OCI-LY1 (cell line): ENCODE data around the gene CACNG1.

Experiments used
- H2AFZ ChIP-seq: fragments of 200-600 bp; sonication (generic), shearing (Covaris generic); 2 replicates; pipeline ENCODE4 v1.6.0; 2014; ENCODE audit warnings: antibody characterized with exemption, mild to moderate bottlenecking, low read length
- H3F3A ChIP-seq: fragments of 200-600 bp; sonication (generic), shearing (Covaris generic); 2 replicates; pipeline ENCODE4 v1.6.0; 2014; ENCODE audit warnings: mild to moderate bottlenecking, antibody characterized with exemption, low read length, moderate library complexity; ENCODE audit not compliant: insufficient read depth
- H3K27ac ChIP-seq: fragments of 200-600 bp; sonication (generic); 2 replicates; pipeline ENCODE4 v1.5.1; 2014; ENCODE audit warnings: low read length, mixed run types, mild to moderate bottlenecking, low read depth; ENCODE audit not compliant: poor library complexity, severe bottlenecking
- H3K27me3 ChIP-seq: fragments of 200-600 bp; sonication (generic); 2 replicates; pipeline ENCODE4 v1.6.0; 2014; ENCODE audit warnings: antibody characterized with exemption, mild to moderate bottlenecking, low read length, moderate library complexity; ENCODE audit not compliant: insufficient read depth
- H3K36me3 ChIP-seq: fragments of 200-600 bp; sonication (generic); 2 replicates; pipeline ENCODE4 v1.6.1; 2014; ENCODE audit warnings: mild to moderate bottlenecking, antibody characterized with exemption, low read length, moderate library complexity, mixed read lengths; ENCODE audit not compliant: insufficient read depth
- H3K4me1 ChIP-seq: fragments of 200-600 bp; sonication (generic); 2 replicates; pipeline ENCODE4 v1.5.1; 2014; ENCODE audit warnings: mild to moderate bottlenecking, low read length, moderate library complexity; ENCODE audit not compliant: insufficient read depth, severe bottlenecking
- H3K4me2 ChIP-seq: fragments of 200-600 bp; sonication (generic), shearing (Covaris generic); 2 replicates; pipeline ENCODE4 v1.6.1; 2014; ENCODE audit warnings: low read length
- H3K4me3 ChIP-seq: fragments of 200-600 bp; sonication (generic); 2 replicates; pipeline ENCODE4 v1.5.1; 2014; ENCODE audit warnings: low read length, low read depth, mild to moderate bottlenecking, mixed read lengths; ENCODE audit not compliant: poor library complexity, severe bottlenecking
- H3K79me2 ChIP-seq: fragments of 200-600 bp; shearing (Covaris generic); 2 replicates; pipeline ENCODE4 v1.6.1; 2016; ENCODE audit warnings: mixed run types, low read length, mixed read lengths; ENCODE audit not compliant: insufficient read depth
- H3K9ac ChIP-seq: fragments of 200-600 bp; sonication (generic), shearing (Covaris generic); 2 replicates; pipeline ENCODE4 v1.6.1; 2014; ENCODE audit warnings: mild to moderate bottlenecking, low read length, mixed read lengths
- H3K9me2 ChIP-seq: fragments of 200-600 bp; sonication (generic), shearing (Covaris generic); 2 replicates; pipeline ENCODE4 v1.6.1; 2014; ENCODE audit warnings: low read depth, mild to moderate bottlenecking, low read length, mixed read lengths
- H3K9me3 ChIP-seq: fragments of 200-600 bp; shearing (Covaris generic); 2 replicates; pipeline ENCODE4 v1.6.1; 2014; ENCODE audit warnings: low read length, mixed read lengths
- H4K20me1 ChIP-seq: fragments of 200-600 bp; sonication (generic), shearing (Covaris generic); 2 replicates; pipeline ENCODE4 v1.6.0; 2016; ENCODE audit warnings: mild to moderate bottlenecking, low read length; ENCODE audit not compliant: insufficient read depth
- CTCF ChIP-seq: fragments of 200-600 bp; sonication (generic), shearing (Covaris generic); IDR thresholded peaks from 2 replicates; pipeline ENCODE4 v1.5.1; 2017; ENCODE audit warnings: mild to moderate bottlenecking, antibody characterized with exemption, low read length, moderate library complexity, mixed read lengths
- EZH2 ChIP-seq: fragments of 200-600 bp; sonication (generic), shearing (Covaris generic); IDR thresholded peaks from 2 replicates; pipeline ENCODE4 v1.8.0; 2017; ENCODE audit warnings: borderline replicate concordance, mixed run types, mild to moderate bottlenecking, antibody characterized with exemption, low read length, moderate library complexity, mixed read lengths

The CACNG1 gene

GRCh38 chr17:67017910-67018309, 26.4 kb upstream of the CACNG1 start:
- no peaks in the 10 kb centered on the region for H3K27me3 ChIP-seq
- H3K4me2 ChIP-seq, result no peak overlapping the region
- no peaks in the 10 kb centered on the region for H3K79me2 ChIP-seq
- no peaks in the 10 kb centered on the region for H3K9me3 ChIP-seq
- H3K4me3 ChIP-seq, result no peak overlapping the region
- no peaks in the 10 kb centered on the region for H4K20me1 ChIP-seq
- H2AFZ ChIP-seq, result no peak overlapping the region
- H3K4me1 ChIP-seq, result no peaks in the 10 kb centered on the region
- no peaks in the 10 kb centered on the region for H3K9me2 ChIP-seq
- H3K27ac ChIP-seq, result no peak overlapping the region
- no peaks in the 10 kb centered on the region for H3K36me3 ChIP-seq
- TF ChIP-seq CTCF, result no peak
- TF ChIP-seq EZH2, result no peak
- no peak overlapping the region for H3K9ac ChIP-seq
- H3F3A ChIP-seq, result no peaks in the 10 kb centered on the region

- Histone ChIP-seq H2AFZ (no peak overlapping the region), H3K27ac (no peak overlapping the region), H3K9ac (no peak overlapping the region), H3K4me1 (no peaks in the 10 kb centered on the region), H3K4me3 (no peak overlapping the region), H3K9me3 (no peaks in the 10 kb centered on the region), H3K9me2 (no peaks in the 10 kb centered on the region), H3F3A (no peaks in the 10 kb centered on the region), H4K20me1 (no peaks in the 10 kb centered on the region), H3K4me2 (no peak overlapping the region), H3K79me2 (no peaks in the 10 kb centered on the region), H3K27me3 (no peaks in the 10 kb centered on the region), H3K36me3 (no peaks in the 10 kb centered on the region)
- no peak for TF ChIP-seq EZH2
- TF ChIP-seq CTCF, result no peak
Measured at GRCh38 chr17:67018471-67019434, 25.6 kb upstream of the CACNG1 start.

DNA sequence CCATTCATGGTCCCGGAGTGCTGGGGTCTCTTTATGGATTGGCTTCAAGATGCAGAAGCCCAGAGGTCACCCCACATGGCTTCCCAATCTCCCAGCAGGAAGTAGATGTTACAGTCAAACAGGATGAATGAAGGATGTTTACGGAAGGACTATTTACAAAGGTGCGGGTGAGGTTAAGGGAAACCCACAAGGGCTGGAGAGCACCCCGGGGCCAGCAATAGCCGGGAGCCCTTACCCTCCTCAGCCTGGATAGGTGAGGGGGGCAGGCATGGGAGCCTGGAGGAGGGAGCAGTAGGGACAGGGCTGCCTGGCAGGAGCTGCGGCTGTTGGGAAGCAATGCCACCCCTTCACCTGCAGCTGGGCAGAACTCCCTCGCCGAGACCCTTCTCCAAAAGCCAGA, 24.5 kb upstream of the CACNG1 start:
- H2AFZ ChIP-seq, result no peak overlapping the region
- H3K4me3 ChIP-seq, result no peak overlapping the region
- no peaks in the 10 kb centered on the region for H3F3A ChIP-seq
- H3K79me2 ChIP-seq, result no peaks in the 10 kb centered on the region
- no peaks in the 10 kb centered on the region for H3K4me1 ChIP-seq
- TF ChIP-seq EZH2, result no peak
- TF ChIP-seq CTCF, result no peak
- H3K27me3 ChIP-seq, result no peaks in the 10 kb centered on the region
- H3K9me2 ChIP-seq, result no peaks in the 10 kb centered on the region
- H4K20me1 ChIP-seq, result no peaks in the 10 kb centered on the region
- no peaks in the 10 kb centered on the region for H3K36me3 ChIP-seq
- no peak overlapping the region for H3K4me2 ChIP-seq
- no peaks in the 10 kb centered on the region for H3K9me3 ChIP-seq
- H3K9ac ChIP-seq, result no peak overlapping the region
- H3K27ac ChIP-seq, result no peak overlapping the region
